ENCODE results near the gene VAC14.
"Not testable (repeated sequence)": the region's sequence is repeated elsewhere in the genome, so short reads cannot be mapped to it uniquely, and the experiment has no call there.

VAC14 gene

DNA sequence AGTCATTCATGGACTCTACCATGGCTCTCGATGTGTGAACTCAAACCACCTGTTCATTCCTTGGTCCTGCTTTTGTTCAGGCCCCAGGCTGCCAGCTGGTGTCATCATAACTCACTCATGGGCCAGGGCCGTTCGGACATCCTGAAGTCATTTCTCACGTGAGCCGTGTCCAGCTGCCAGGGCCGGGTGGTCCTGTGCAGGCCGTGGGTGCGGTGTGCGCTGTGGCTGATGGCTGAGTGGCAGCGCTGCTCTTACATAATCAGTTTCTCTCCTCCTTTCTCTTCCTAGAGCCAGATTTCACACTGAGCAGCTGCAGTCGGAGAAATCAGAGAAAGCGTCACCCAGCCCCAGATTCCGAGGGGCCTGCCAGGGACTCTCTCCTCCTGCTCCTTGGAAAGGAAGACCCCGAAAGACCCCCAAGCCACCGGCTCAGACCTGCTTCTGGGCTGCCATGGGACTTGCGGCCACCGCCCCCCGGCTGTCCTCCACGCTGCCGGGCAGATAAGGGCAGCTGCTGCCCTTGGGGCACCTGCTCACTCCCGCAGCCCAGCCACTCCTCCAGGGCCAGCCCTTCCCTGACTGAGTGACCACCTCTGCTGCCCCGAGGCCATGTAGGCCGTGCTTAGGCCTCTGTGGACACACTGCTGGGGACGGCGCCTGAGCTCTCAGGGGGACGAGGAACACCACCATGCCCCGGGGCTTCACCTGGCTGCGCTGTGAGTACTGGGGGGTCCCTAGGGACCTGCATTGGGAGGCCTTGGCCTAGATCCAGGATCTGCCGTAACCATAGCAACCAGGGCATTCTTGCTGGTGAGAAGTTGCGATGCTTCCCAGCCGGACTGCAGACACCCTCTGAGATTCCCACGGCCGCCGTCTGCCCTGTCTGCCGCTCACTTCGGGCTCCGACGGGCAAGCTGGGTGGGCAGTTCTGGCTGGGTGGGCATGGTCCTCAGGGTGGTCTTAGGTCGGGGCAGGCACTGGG lies 154.4 kb downstream of the VAC14 start, which contains the start of gene IL34:
Gene IL34 (plus strand): TSS at position 300 of the 982 bp plus-strand sequence. CDS start 389 bp downstream, at position 689.
- no peak for DNase-seq (ENCODE audit: low read depth in 3 of 3)

- no peak for DNase-seq (ENCODE audit: low read depth in 3 of 3)
Measured at GRCh38 chr16:70644763-70645597, 156.0 kb downstream of the VAC14 start.

DNA sequence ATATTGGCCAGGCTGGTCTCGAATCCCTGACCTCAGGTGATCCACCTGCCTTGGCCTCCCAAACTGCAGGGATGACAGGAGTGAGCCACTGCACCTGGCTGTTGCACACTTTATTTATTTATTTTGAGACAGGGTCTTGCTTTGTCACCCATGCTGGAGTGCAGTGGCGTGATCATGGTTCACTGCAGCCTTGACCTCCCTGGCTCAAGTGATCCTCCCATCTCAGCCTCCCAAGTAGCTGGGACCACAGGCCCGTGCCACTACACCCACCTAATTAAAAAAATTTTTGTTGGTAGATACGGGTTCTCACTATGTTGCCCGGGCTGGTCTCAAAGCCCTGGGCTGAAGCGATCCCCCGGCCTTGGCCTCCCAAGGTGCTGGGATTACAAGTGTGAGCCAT lies 157.7 kb downstream of the VAC14 start:
- DNase-seq (ENCODE audit: low read depth in 3 of 3), result not testable (repeated sequence)

GRCh38 chr16:70642633-70643032 lies 158.3 kb downstream of the VAC14 start:
- no peak for DNase-seq (ENCODE audit: low read depth in 3 of 3)

- no peak for DNase-seq (ENCODE audit: low read depth in 3 of 3)
Measured at GRCh38 chr16:70638814-70639792, 161.9 kb downstream of the VAC14 start.

All from stimulated activated CD4-positive, alpha-beta T cell treated with anti-CD3 and anti-CD28 coated beads, TNF-alpha, amount 100 ng/mL, for 48 hours (primary cell).